Measurements from ENCODE around the gene SLC7A1.

Gene SLC7A1

DNA sequence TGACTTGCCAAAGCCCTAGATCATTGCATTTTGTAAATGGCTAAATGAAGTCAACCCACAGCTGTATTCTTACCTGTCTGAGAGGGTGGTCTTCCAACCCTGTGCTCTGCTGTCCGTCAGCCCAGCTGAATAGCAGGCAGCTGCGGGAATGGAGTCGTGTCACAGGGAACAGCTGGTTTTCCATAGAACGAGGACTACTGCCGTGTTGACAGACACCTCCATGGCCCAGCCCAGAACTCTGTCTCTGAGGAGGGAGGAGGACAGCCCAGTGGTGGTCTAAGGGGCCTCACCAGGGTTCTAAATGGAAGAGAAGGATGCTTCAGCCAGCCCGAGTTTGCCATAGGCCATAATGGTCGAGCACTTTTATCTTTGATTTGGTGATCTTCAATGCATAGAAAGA, 110.7 kb downstream of the SLC7A1 start:
- no peak for DNase-seq

DNA sequence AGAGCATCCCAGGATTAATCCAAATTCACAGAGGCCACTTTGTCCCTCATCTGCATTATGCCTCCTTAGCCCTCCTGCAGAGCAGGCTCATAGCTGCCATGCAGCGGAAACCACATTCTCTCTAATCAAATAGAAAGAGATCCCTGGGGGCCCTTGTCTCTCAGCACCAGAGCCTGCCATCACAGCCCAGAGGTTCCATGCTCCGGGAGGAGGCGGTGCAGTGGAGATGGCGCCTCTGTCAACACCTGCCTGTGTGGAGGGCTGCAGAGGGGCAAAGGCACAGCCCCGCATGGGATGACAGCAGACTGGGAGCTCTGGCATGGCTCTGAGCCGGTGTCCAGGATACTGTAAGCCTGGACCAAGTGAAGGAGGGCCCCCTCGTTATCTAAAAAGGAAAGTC, 111.3 kb downstream of the SLC7A1 start:
- no peak for DNase-seq

DNA sequence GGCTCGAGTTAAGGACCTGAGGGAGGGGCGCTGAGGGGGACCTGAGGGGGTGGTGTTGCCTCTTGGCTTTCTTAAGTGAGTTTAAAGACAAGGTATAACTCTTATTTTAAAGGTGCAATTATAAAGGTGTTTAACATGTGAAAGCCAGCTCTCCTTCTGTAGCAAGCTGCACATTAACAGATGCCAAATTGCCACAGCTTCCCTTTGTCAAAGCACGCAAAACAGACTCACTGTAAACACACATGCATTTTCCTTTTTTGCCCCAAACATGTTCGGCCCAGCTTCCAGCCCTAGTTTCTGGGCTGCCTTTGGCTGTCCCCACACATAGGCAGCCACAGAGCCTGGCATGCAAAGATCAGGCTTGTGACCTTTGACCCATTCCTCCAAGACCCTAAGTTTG, 111.9 kb downstream of the SLC7A1 start:
- no peak for DNase-seq

DNA sequence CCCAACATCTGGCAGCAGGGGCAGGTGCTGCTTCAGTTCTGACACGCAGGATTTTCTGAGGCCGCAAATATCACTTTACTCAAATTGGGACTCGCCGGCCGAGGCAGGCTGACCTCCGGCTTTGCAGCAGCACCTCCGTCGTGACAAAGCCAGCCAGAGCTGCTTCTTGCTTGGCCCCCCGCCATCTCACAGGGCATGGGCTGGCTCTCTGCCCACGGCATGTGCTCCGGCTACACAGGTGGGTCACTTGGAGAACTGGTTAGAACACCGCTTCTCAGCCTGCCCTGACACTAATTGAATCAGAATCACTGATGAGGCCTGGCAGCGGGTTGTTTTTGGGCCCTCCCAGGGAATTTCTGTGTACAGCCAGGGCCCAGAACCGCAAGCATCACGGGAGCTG, 112.3 kb downstream of the SLC7A1 start:
- no peak for DNase-seq

DNA sequence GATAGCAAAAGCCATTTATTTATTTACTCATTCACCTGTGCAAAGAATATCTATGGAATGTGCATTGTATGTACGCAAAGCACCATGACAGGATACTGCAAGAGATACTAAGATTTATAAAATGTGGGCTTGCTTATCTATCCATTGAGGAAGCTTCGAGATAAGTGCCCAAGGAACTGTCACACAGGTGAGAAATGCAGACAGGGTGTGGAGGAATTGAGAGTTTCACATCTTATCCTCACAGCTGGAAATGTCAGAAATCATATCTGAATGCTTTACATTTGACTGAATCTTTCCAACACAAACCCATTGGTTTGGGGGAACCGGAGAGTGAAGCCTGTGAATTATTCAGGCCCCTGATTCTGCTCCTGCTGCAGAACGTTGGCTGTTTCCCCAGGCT, 113.0 kb downstream of the SLC7A1 start:
- DNase-seq = no peak

DNA sequence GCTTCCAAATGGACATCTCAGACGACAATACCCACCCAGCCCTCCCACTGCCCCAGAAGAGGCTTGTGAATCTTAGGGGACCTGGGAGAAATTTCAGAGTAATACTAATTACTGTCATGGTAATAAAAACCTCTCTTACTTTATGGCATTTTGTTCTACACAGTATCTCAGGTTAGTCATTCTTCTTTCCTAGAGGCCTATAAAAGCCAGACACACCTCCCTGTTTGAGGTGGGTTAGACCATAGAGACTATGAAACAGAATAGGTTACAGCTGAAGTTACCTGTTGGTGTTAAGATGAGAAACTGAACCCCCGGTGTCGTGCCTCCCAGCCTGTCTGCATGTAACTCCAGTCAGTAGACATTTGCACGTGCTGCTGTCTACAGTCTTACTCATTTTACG, 113.9 kb downstream of the SLC7A1 start:
- no peak for DNase-seq

DNA sequence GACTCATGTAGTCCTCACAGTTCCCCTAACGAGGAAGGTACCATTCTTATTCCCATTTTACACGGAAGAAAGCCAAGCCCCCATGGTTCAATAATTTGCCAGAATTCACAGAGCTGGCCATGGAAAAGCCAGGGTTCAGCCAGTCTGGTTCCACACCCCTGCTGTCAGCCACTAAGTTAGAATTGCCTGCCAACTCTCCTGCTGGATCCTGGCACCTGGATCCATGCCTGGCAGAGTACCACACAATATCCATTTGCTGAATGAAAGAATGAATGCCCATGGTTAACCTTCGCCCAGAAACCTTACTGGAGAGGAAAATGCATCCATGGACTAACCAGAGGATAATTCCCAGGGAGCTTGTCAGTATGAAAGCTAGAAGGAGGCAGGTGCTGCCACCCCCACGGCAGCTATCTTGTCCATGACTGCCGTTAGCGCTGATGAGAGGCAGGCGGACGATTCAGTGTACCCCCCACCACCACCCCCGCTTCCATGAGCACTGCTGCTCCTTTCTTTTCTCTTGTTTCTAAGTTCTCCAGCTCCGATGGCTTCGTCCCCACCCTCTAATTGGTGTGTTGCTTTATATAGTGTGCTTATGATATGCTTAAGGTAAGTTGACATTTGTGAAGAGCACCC, 114.5 kb downstream of the SLC7A1 start:
- no peak for DNase-seq

DNA sequence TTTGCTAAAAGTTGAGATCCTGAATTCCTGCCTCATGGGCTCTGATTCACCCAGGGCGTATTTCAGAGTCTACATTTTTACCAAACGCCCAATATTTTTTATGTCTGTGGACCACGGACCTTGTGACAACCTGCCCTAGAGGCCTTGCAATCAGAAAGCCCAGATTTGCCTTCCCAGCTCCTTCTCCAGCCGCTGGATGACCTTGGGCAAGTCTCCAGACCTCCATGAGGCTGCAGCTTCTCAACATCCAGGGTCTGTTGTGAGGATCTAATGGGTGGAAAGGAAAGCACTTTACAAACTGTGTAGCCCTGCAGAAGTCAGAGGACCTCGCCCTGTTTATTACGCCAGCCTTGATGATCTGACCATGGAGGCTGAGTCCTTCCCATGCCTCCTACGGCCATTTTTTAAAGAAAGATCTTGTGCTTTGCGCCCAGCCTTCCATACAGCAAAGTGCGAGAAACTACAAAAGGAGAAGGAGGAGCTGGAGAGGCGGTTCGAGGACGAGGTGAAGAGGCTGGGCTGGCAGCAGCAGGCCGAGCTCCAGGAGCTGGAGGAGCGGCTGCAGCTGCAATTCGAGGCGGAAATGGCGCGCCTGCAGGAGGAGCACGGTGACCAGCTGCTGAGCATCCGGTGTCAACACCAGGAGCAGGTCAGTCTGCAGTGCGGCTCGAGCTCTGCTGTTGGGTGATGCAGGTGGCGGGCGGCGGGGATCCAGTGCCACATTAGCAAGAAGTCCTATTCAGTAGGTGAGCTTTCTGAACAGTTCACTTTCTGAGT, 115.6 kb downstream of the SLC7A1 start:
- no peak for DNase-seq

DNA sequence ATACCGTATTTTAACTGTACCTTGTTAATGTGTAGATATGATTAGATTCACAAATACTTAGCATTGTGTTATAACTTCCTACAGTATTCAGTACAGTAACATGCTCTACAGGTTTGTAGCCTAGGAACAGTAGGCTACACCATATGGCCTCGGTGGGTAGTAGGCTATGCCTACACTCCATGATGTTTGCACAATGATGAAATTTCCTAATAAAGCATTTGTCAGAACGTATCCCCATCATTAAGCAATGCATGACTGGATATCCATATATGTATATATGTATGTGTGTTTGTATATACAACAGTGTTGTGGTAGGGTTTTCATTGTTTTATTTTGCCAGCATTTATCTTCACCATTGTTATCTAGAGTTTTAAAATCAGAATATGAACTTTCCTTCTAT, 119.4 kb downstream of the SLC7A1 start:
- no peak for DNase-seq

DNA sequence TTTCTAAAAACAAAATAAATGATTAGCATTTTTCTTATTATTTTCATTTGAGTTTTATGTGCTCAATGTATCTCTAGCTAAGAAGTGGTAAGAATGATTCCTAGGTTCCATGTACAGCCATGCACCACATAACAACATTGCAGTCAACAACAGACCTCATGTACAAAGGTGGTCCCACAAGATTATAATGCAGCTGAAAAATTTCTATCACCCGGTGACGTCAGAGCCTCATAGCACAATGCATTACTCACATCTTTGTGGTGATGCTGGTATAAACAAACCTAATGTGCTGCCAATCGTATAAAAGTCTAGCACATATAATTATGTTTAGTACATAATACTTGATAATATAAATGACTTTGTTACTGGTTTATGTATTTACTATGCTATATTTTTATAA, 120.5 kb downstream of the SLC7A1 start:
- DNase-seq = no peak

DNA sequence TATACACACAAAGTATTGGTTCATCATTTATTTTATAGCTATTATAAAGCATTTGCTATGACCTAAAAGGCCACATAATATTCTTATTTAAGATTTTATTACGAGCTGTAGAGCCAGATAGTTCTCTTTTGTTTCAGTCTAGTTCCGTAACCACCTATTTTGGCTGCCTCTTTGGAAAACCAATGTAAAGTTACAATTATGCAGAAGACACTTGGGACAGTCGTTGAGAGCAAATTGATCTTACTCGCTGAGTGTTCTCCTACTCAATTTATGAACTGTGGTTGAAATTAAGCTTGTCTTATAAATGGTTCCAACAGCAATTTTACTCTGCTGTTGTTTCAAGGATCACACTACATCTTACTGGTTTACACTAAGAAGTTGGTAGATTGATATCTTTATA, 122.3 kb downstream of the SLC7A1 start:
- DNase-seq = no peak

DNA sequence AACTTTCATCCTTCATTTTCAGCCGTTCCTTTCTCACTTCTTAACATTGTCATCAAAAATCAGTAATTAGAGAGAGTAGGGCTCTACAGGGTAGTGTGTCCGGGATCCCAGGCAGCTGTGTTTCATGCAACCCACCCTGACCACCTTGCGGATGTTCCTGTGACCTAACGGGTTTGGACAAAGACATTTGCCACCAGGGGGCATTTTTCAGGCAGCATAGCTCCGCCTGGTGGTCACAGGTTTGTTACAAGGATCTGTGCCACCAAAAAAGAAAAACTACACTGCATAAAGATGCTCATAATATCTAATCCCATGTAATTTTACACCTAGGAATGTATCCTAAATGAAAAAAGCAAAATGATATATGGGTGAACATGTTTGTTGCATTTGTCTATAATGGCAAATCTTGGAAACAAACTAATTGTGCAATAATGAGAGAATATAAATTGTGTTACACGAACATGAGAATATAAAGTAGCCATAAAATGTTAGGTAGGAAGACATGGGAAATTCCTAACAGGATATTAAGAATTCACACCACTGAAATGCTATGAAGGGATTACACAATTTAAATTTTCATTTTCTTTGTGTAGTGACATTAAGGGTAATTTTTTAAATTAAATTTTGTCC, 123.0 kb downstream of the SLC7A1 start:
- peak; percentile 73 for DNase-seq

DNA sequence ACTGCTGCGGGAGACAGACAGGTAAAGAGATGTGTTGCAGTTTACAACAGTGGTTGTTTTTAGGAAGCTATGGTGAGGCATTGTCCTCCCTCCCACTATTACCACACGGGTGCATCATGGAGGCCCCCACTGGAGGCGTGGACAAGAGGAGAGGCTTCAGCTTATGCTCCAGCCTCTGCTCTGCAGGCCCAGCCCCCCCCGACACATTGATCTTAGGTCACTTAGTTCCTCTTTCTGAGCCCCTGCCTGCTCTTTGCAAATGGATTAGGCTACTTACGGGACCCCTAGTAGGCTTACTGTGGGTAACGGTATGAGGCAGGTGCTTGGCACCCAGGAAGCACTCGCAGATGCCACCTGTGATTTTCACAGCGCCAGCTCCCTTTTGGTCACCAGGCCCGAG, 123.9 kb downstream of the SLC7A1 start:
- peak; percentile 71 for DNase-seq

DNA sequence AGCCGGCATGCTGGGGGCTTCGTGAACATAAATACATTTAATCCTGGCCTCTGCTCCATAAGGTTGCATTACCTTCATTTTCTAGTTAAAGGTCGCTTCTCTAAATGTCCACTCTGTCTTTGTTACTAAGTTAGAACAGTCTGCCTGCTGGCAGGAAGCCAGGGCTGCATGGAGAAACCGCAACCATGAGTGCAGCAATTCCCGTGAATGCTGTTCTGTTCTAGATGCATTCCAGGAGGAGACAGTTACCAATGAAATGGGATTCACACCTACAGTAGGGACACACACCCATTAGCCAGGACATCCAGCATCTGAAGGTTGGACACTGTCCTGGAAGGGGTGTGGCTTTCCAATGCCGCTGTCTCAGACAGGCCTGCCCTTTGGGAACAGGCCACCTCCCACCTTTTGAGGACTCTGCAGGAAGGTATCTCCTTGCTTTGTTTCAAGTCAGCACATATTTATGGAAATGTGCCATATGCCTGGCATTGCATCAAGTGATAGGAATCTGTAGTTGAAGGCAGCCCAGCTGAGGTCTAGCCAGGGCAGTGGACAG, 129.7 kb downstream of the SLC7A1 start:
- no peak for DNase-seq

DNA sequence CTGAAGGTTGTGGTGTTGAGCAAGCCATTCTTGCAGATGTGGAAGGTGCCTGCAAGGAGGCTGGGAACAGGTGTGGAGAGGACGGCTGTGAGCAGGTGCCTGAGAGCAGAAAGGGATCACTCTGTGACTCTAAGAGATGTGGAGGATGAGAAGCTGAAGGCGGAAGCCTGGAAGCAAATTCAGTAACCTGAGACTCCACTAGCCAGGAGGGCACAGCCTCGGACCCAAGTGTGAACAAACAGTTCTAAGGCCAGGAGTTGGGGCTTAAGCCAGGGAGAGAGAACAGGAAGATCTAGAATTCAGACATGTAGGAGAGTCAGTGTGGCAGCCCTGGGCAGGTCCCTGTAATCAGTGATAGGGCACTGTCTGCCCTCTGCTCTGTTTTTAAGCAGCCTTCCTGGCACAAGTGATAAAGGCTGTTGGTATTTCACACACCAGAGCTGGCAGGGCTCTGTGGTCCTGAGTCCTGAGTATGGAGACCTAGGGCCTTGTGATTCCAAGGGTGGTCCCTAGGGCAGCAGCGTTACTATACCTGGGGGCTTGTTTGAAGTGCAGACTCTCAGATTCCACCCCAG, 131.3 kb downstream of the SLC7A1 start:
- DNase-seq = no peak

DNA sequence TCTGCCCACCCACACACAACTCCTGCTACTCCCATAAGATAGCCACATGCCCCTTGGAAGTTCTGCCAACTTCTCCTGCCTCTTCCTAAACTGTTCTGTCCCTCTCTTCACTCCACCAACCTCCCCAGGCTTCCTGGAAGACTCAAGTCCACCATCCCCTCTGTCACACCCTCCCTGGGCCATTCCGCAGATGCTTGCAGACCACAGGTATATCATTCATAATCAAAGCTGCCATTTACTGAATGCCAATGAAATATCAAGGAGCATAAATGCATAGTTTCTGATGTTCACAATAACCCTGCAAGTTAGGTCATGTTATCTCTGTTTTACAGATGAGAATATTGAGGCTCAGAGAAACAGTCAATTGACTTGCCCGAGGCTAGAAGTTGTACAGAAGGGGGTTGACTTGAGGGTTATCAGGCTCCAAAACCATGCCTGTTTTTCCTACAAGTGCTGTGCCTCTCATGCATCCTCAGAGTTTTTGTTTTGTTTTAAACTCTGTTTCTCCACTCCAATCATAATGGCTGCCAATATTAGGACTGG, 135.6 kb downstream of the SLC7A1 start:
- peak; percentile 8 for DNase-seq
